Measurements from ENCODE around the gene ATP11A. TPM values are rescaled to one million over a fixed set of nuclear protein-coding genes. Genes with fewer than 3 reads are reported as not detected.

The ATP11A gene
- total and polyA plus RNA-seq, 2 donors (not counting 3 experiments of a cell fraction or from before 2014, with no cell fraction given), result 16.5 to 88.1 TPM

- H3K9me1 ChIP-seq (replicated peaks; ENCODE audit: control insufficient read depth, extremely low read depth, insufficient read depth, low read length), result no peaks in the 10 kb centered on the region
- FAIRE-seq (no peak), DNase-seq (ENCODE audit: low read depth, low spot score) (no peak)
- no peaks in the 10 kb centered on the region for H3K4me1 ChIP-seq (ENCODE audit: control insufficient read depth, extremely low read depth, insufficient read depth, low read length)
- intact Hi-C loops (cut with micrococcal nuclease), result no loop called here
- H3K4me2 ChIP-seq (ENCODE audit: insufficient read depth, low read length), result no peak overlapping the region
- BruUV-seq (replicated peaks), result no TSS peak
- dilution Hi-C loops (cut with MboI; ENCODE audit: extremely low pct_ligation_motif_present, low sequenced_read_pairs), result no loop called here
- no peak overlapping the region for H2AFZ ChIP-seq (ENCODE audit: low read depth, low read length)
- CTCF ChIA-PET, result no interaction called here
- H3K4me3 ChIP-seq (replicated peaks in 1 of 3; ENCODE audit: insufficient read depth in 1 of 3, low read depth in 1 of 3, low read length in 3 of 3), result no peak overlapping the region
- H3K36me3 ChIP-seq (ENCODE audit: control insufficient read depth in 2 of 2, extremely low read depth in 1 of 2, insufficient read depth in 2 of 2, low read length in 2 of 2), result no peaks in the 10 kb centered on the region
- H3K9me3 ChIP-seq (replicated peaks; ENCODE audit: control insufficient read depth, insufficient read depth, low read length), result no peaks in the 10 kb centered on the region
- TF ChIP-seq GATA2 (IDR thresholded peaks at IDR 0.05; ENCODE audit: insufficient read depth, insufficient read length, low read depth, low read length) (no peak), EZH2 (IDR thresholded peaks at IDR 0.05; ENCODE audit: borderline replicate concordance, low read depth, low read length, severe bottlenecking) (no peak), JUN (IDR thresholded peaks at IDR 0.05; ENCODE audit: borderline replicate concordance, insufficient read depth, insufficient read length, low read depth) (no peak), CTCF (IDR thresholded peaks at IDR 0.05; ENCODE audit: extremely low read depth in 1 of 2, insufficient read depth in 1 of 2, low read depth in 1 of 2, low read length in 2 of 2) (no peak), FOS (IDR thresholded peaks at IDR 0.05; ENCODE audit: borderline replicate concordance, insufficient read depth, low read length) (no peak), POLR2A (IDR thresholded peaks at IDR 0.05; ENCODE audit: low read depth, low read length) (no peak), POLR2AphosphoS5 (IDR thresholded peaks at IDR 0.05; ENCODE audit: insufficient read depth, low read depth, low read length) (no peak), MYC (IDR thresholded peaks at IDR 0.05; ENCODE audit: low read depth, low read length) (no peak)
- POLR2A ChIA-PET, result no interaction called here
- no peaks in the 10 kb centered on the region for H3K79me2 ChIP-seq (ENCODE audit: control insufficient read depth, insufficient read depth, low read length)
- H3K27ac ChIP-seq (ENCODE audit: insufficient read depth, low read depth, low read length), result no peak overlapping the region
- H3K27me3 ChIP-seq (ENCODE audit: control insufficient read depth in 2 of 2, insufficient read depth in 2 of 2, low read length in 2 of 2), result no peaks in the 10 kb centered on the region
- no peaks in the 10 kb centered on the region for H4K20me1 ChIP-seq (replicated peaks; ENCODE audit: control insufficient read depth, extremely low read depth, insufficient read depth, low read length)
- H3K9ac ChIP-seq (replicated peaks; ENCODE audit: extremely low read depth, insufficient read depth, low read length), result no peak overlapping the region
Measured at GRCh38 chr13:112907871-112908331, 218.1 kb downstream of the ATP11A start.

All from endothelial cell of umbilical vein (primary cell).